K562 (cell line): ENCODE measurements around the gene PXN. TPM values are rescaled to one million over a fixed set of nuclear protein-coding genes. Genes with fewer than 3 reads are reported as not detected.

Experiments
- ATF7 ChIP-seq: fragments of 450-650 bp; IDR thresholded peaks from 2 replicates; pipeline ENCODE4 v1.7.1; 2014; ENCODE audit warnings: mild to moderate bottlenecking, moderate library complexity
- CBX2 ChIP-seq: fragments of 200-600 bp; sonication (generic); IDR thresholded peaks from one replicate; pipeline ENCODE4 v1.6.1; 2012; ENCODE audit warnings: mild to moderate bottlenecking, low read length, inconsistent platforms; ENCODE audit not compliant: insufficient read depth, poor library complexity, severe bottlenecking
- CCNT2 ChIP-seq: IDR thresholded peaks from 2 replicates; pipeline ENCODE4 v1.6.1; 2011; ENCODE audit warnings: borderline replicate concordance, low read depth, mild to moderate bottlenecking, moderate library complexity, mixed read lengths, low read length; ENCODE audit not compliant: insufficient read length; ENCODE audit errors: extremely low read depth
- CSDE1 ChIP-seq, 2 experiments: fragments of 450-650 bp; IDR thresholded peaks; 2 replicates each; pipeline ENCODE4 v1.6.1; 2016; ENCODE audit warnings: mild to moderate bottlenecking in 1 of 2
- ESRRB ChIP-seq: fragments of 250-450 bp; sonication (Bioruptor Pico); IDR thresholded peaks from 2 replicates; pipeline ENCODE4 v1.5.0; 2020; ENCODE audit warnings: mild to moderate bottlenecking, moderate library complexity, borderline replicate concordance
- ETV6 ChIP-seq, 3 experiments: fragments of 150-350 bp in 1 of 3; sonication (generic) in 1 of 3; formaldehyde crosslinking in 1 of 3; IDR thresholded peaks; 2 replicates each; pipeline versions ENCODE4 v1.6.1 to v1.8.0; 2014 to 2022; ENCODE audit warnings: borderline replicate concordance in 2 of 3, low read depth in 2 of 3, antibody characterized with exemption in 1 of 3, low read length in 1 of 3, mild to moderate bottlenecking in 1 of 3, missing genetic modification reagents in 1 of 3
- GABPB1 ChIP-seq: sonication (generic); formaldehyde crosslinking; IDR thresholded peaks from 2 replicates; pipeline ENCODE4 v1.8.0; 2022; ENCODE audit warnings: mild to moderate bottlenecking, missing genetic modification reagents
- LCOR ChIP-seq: sonication (generic); formaldehyde crosslinking; IDR thresholded peaks from 2 replicates; pipeline ENCODE4 v1.8.0; 2022; ENCODE audit warnings: mild to moderate bottlenecking, missing genetic modification reagents
- MLX ChIP-seq, 2 experiments: fragments of 450-650 bp in 1 of 2; sonication (generic) in 1 of 2; formaldehyde crosslinking; conservative IDR thresholded peaks; 2 replicates each; pipeline versions ENCODE4 v1.4.0 to v1.8.1; 2020 to 2022; ENCODE audit warnings: mild to moderate bottlenecking in 1 of 2, missing genetic modification reagents in 1 of 2
- NONO ChIP-seq, 2 experiments: fragments of 200-400 bp in 1 of 2; fragments of 450-650 bp in 1 of 2; formaldehyde crosslinking in 1 of 2; IDR thresholded peaks; 2 replicates each; pipeline ENCODE4 v1.6.1; 2017; ENCODE audit warnings: low read depth in 2 of 2, mild to moderate bottlenecking in 2 of 2, moderate library complexity in 2 of 2, low read length in 1 of 2
- POLR2AphosphoS5 ChIP-seq: IDR thresholded peaks from 2 replicates; pipeline ENCODE4 v1.6.1; 2011; ENCODE audit warnings: mild to moderate bottlenecking, low read depth, low read length, moderate library complexity; ENCODE audit not compliant: control insufficient read depth, insufficient read depth
- SAP30 ChIP-seq: fragments of 200-600 bp; sonication (generic); IDR thresholded peaks from 2 replicates; pipeline ENCODE4 v1.6.1; 2012; ENCODE audit warnings: borderline replicate concordance, low read depth, mild to moderate bottlenecking, moderate library complexity, low read length, control low read depth, inconsistent platforms; ENCODE audit not compliant: insufficient read depth, poor library complexity, severe bottlenecking
- SNRNP70 ChIP-seq: fragments of 200-400 bp; formaldehyde crosslinking; optimal IDR thresholded peaks from 2 replicates; pipeline ENCODE3; 2017; ENCODE audit warnings: low read depth, low read length
- SP2 ChIP-seq: IDR thresholded peaks from 2 replicates; pipeline ENCODE4 v1.6.1; 2011; ENCODE audit warnings: mild to moderate bottlenecking, low read depth, low read length, moderate library complexity; ENCODE audit not compliant: poor library complexity, severe bottlenecking; ENCODE audit errors: extremely low read depth
- TBL1XR1 ChIP-seq, 2 experiments: IDR thresholded peaks; 2 replicates each; pipeline ENCODE4 v1.6.1; 2012; ENCODE audit warnings: improper control_type of control experiment in 2 of 2, low read length in 2 of 2, mild to moderate bottlenecking in 1 of 2
- ZBTB1 ChIP-seq: sonication (generic); formaldehyde crosslinking; IDR thresholded peaks from 2 replicates; pipeline ENCODE4 v1.8.1; 2023; ENCODE audit warnings: missing genetic modification reagents, low read depth, mild to moderate bottlenecking, borderline replicate concordance
- ZNF232 ChIP-seq: sonication (generic); formaldehyde crosslinking; IDR thresholded peaks from 2 replicates; pipeline ENCODE4 v1.8.0; 2022; ENCODE audit warnings: mild to moderate bottlenecking, missing genetic modification reagents
- ZNF263 ChIP-seq: sonication (generic); formaldehyde crosslinking; IDR thresholded peaks from 2 replicates; pipeline ENCODE4 v1.8.0; 2022; ENCODE audit warnings: mild to moderate bottlenecking, missing genetic modification reagents, borderline replicate concordance
- ZNF699 ChIP-seq: fragments of 250-450 bp; sonication (Bioruptor Pico); IDR thresholded peaks from 2 replicates; pipeline ENCODE4 v1.8.0; 2021; ENCODE audit warnings: mild to moderate bottlenecking, moderate library complexity; ENCODE audit not compliant: insufficient replicate concordance
- polyA plus RNA-seq, 8 experiments: library from polyadenylated mRNA; depleted of rRNA in 4 of 8; stranded (reverse) in 5 of 8; unstranded in 3 of 8; fragments of >200 nt; fragmentation: Nextera tagmentation in 2 of 8; fragmentation: Illumina TruSeq in 1 of 8; extraction: Ambion mirVana in 2 of 8; extraction: Trizol in 1 of 8; gene quantifications; 2 replicates each; pipeline versions ENCODE4 v1.2.1 to v1.2.3, GENCODE V29; 2011 to 2014; ENCODE audit warnings: inconsistent platforms in 1 of 8, missing spikeins in 1 of 8
- total RNA-seq, 7 experiments: library from RNA; depleted of rRNA in 6 of 7; stranded (reverse); fragments of >200 nt in 6 of 7; fragmentation: Illumina TruSeq in 2 of 7; extraction: Trizol in 2 of 7; gene quantifications; 2 replicates each; pipeline versions ENCODE4 v1.2.1 to v1.2.3, GENCODE V29; 2011 to 2021; ENCODE audit warnings: low replicate concordance in 1 of 7
- TF ChIP-seq, protein P1 (sequence below): sonication (generic); formaldehyde crosslinking; IDR thresholded peaks from 2 replicates; pipeline ENCODE4 v1.9.0; 2022; ENCODE audit warnings: mild to moderate bottlenecking, missing genetic modification reagents
- TF ChIP-seq, protein P2 (sequence below): fragments of 250-450 bp; sonication (Bioruptor Pico); IDR thresholded peaks from 2 replicates; pipeline ENCODE4 v1.9.0; 2021; ENCODE audit warnings: mild to moderate bottlenecking, inconsistent platforms

Gene PXN
- total and polyA plus RNA-seq, 9 of the 15 experiments (the other 6 are each of a cell fraction or from before 2014, with no cell fraction given), result 4.0 to 74.1 (median 18.6) TPM

DNA sequence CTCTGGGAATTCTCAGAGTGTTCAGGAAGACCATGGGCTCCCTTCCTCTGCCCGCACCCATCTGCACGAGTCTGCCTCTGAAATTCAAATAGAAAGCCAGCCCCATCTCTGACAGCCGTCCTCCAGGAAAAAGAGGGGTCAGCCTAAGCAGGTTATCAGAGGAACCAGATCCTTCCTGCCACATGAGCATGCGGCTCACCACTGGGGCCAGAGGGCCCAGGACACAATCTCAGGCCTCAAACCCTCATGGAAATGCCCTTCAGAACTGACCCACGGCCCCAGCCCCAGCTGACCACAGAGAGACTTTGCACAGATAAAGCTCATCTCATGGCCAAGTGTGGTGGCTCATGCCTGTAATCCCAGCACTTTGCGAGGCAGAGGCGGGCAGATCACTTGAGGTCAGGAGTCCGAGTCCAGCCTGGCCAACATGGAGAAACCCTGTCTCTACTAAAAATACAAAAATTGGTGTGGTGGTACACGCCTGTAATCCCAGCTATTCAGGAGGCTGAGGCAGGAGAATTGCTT is 23.2 kb downstream of the PXN start (continued):
- no peak for TF ChIP-seq MLX (CRISPR knock-in tag; conservative IDR thresholded peaks at IDR 0.05)
- TF ChIP-seq ZNF699 (CRISPR knock-in tag), result no peak
- TF ChIP-seq GABPB1, result peak; percentile 64; the same call in 1 of the 2 replicates
- TF ChIP-seq ESRRB (CRISPR knock-in tag), result no peak
- peak in 1 of 2 experiments; percentile 86; a peak in 2 of 4 replicates for TF ChIP-seq TBL1XR1 (IDR thresholded peaks at IDR 0.05; ENCODE audit: low read length in 2 of 2)
- peak; percentile 88 for TF ChIP-seq CCNT2
- TF ChIP-seq, protein P1, sequence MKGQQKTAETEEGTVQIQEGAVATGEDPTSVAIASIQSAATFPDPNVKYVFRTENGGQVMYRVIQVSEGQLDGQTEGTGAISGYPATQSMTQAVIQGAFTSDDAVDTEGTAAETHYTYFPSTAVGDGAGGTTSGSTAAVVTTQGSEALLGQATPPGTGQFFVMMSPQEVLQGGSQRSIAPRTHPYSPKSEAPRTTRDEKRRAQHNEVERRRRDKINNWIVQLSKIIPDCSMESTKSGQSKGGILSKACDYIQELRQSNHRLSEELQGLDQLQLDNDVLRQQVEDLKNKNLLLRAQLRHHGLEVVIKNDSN, result peak; percentile 71
- peak; percentile 86 for TF ChIP-seq POLR2AphosphoS5
- TF ChIP-seq NONO (IDR thresholded peaks at IDR 0.05; ENCODE audit: low read depth in 2 of 2, low read length in 1 of 2), result peak in 1 of 2 experiments; percentile 47; a peak in 1 of 4 replicates
- peak; percentile 95 for TF ChIP-seq LCOR (CRISPR knock-in tag)
- no peak for TF ChIP-seq CSDE1 (IDR thresholded peaks at IDR 0.05)
- TF ChIP-seq ETV6 (IDR thresholded peaks at IDR 0.05; ENCODE audit: borderline replicate concordance in 1 of 2, low read depth in 2 of 2, low read length in 1 of 2), result peak in 1 of 2 experiments; percentile 74; a peak in 2 of 4 replicates
- no peak for TF ChIP-seq ETV6 (CRISPR knock-in tag; IDR thresholded peaks at IDR 0.05; ENCODE audit: borderline replicate concordance)
- no peak for TF ChIP-seq ZNF263 (CRISPR knock-in tag)
- TF ChIP-seq SP2, result no peak
- no peak for TF ChIP-seq CBX2
- TF ChIP-seq ATF7, result peak; percentile 65; the same call in 1 of the 2 replicates
- TF ChIP-seq SNRNP70, result no peak
- peak; percentile 88; the same call in 1 of the 2 replicates for TF ChIP-seq ZBTB1 (CRISPR knock-in tag)
- TF ChIP-seq SAP30, result no peak
- no peak for TF ChIP-seq ZNF232 (CRISPR knock-in tag)
- TF ChIP-seq, protein P2, sequence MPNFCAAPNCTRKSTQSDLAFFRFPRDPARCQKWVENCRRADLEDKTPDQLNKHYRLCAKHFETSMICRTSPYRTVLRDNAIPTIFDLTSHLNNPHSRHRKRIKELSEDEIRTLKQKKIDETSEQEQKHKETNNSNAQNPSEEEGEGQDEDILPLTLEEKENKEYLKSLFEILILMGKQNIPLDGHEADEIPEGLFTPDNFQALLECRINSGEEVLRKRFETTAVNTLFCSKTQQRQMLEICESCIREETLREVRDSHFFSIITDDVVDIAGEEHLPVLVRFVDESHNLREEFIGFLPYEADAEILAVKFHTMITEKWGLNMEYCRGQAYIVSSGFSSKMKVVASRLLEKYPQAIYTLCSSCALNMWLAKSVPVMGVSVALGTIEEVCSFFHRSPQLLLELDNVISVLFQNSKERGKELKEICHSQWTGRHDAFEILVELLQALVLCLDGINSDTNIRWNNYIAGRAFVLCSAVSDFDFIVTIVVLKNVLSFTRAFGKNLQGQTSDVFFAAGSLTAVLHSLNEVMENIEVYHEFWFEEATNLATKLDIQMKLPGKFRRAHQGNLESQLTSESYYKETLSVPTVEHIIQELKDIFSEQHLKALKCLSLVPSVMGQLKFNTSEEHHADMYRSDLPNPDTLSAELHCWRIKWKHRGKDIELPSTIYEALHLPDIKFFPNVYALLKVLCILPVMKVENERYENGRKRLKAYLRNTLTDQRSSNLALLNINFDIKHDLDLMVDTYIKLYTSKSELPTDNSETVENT, result no peak
